Mesenchymal stem cell (in vitro differentiated cells and primary cell): ENCODE data around the gene ARFGAP3.
A peak's percentile ranks its signal among the peaks of the same experiment; 100 is the strongest.

Experiments
- DNase-seq: peaks from one replicate; pipeline ENCODE4 v3.0.0-alpha.2; 2013
- H2AFZ ChIP-seq: one replicate; pipeline ENCODE4 v1.6.1; 2013; ENCODE audit warnings: low read depth, mild to moderate bottlenecking, control low read depth, inconsistent platforms, low read length, moderate library complexity
- H2AK5ac ChIP-seq: 2 replicates; pipeline ENCODE4 v1.6.1; 2013; ENCODE audit warnings: low read length, moderate library complexity, mild to moderate bottlenecking, inconsistent platforms; ENCODE audit not compliant: severe bottlenecking
- H2BK120ac ChIP-seq: one replicate; pipeline ENCODE4 v1.6.1; 2013; ENCODE audit warnings: low read depth, mild to moderate bottlenecking, inconsistent platforms, low read length, moderate library complexity
- H2BK12ac ChIP-seq, 2 experiments: one replicate each; pipeline ENCODE4 v1.6.1; 2013; ENCODE audit warnings: inconsistent platforms in 2 of 2, low read length in 2 of 2, mild to moderate bottlenecking in 2 of 2, moderate library complexity in 2 of 2, control low read depth in 1 of 2
- H2BK15ac ChIP-seq: one replicate; pipeline ENCODE4 v1.6.1; 2013; ENCODE audit warnings: mild to moderate bottlenecking, low read depth, inconsistent platforms; ENCODE audit not compliant: poor library complexity, severe bottlenecking
- H2BK5ac ChIP-seq: 2 replicates; pipeline ENCODE4 v1.6.1; 2013; ENCODE audit warnings: low read depth, mild to moderate bottlenecking, low read length, control low read depth, inconsistent platforms; ENCODE audit not compliant: poor library complexity, severe bottlenecking
- H3K14ac ChIP-seq, 2 experiments: one replicate each; pipeline ENCODE4 v1.6.1; 2013; ENCODE audit warnings: inconsistent platforms in 2 of 2, low read length in 2 of 2, control low read depth in 1 of 2, mild to moderate bottlenecking in 1 of 2, moderate library complexity in 1 of 2
- H3K18ac ChIP-seq, 2 experiments: one replicate each; pipeline ENCODE4 v1.6.1; 2013; ENCODE audit warnings: inconsistent platforms in 2 of 2, low read length in 2 of 2, control low read depth in 1 of 2, low read depth in 1 of 2, mild to moderate bottlenecking in 1 of 2
- H3K23ac ChIP-seq, 2 experiments: one replicate each; pipeline ENCODE4 v1.6.1; 2013; ENCODE audit warnings: inconsistent platforms in 2 of 2, low read length in 2 of 2, mild to moderate bottlenecking in 2 of 2, moderate library complexity in 2 of 2, control low read depth in 1 of 2
- H3K27ac ChIP-seq: 2 replicates; pipeline ENCODE4 v1.5.1; 2013; ENCODE audit warnings: mild to moderate bottlenecking, moderate library complexity, low read length, control low read depth, inconsistent platforms; ENCODE audit not compliant: poor library complexity, severe bottlenecking
- H3K27me3 ChIP-seq, 2 experiments: 2 replicates each; pipeline versions ENCODE4 v1.6.1 to v1.7.0; 2013; ENCODE audit warnings: low read length in 2 of 2, mild to moderate bottlenecking in 2 of 2, moderate library complexity in 2 of 2, control low read depth in 1 of 2, inconsistent platforms in 1 of 2; ENCODE audit not compliant: control insufficient read depth in 1 of 2, insufficient read depth in 1 of 2
- H3K36me3 ChIP-seq, 2 experiments: 2 replicates each; pipeline versions ENCODE4 v1.6.1 to v1.7.0; 2013; ENCODE audit warnings: low read length in 2 of 2, control low read depth in 1 of 2, inconsistent platforms in 1 of 2, low read depth in 1 of 2, mild to moderate bottlenecking in 1 of 2; ENCODE audit not compliant: insufficient read depth in 2 of 2, control insufficient read depth in 1 of 2
- H3K4ac ChIP-seq, 2 experiments: one replicate each; pipeline ENCODE4 v1.6.1; 2013; ENCODE audit warnings: inconsistent platforms in 2 of 2, low read length in 2 of 2, mild to moderate bottlenecking in 2 of 2, moderate library complexity in 2 of 2, control low read depth in 1 of 2, low read depth in 1 of 2
- H3K4me1 ChIP-seq: 2 replicates; pipeline ENCODE4 v1.6.1; 2013; ENCODE audit warnings: low read depth, low read length, control low read depth; ENCODE audit not compliant: control insufficient read depth, insufficient read depth
- H3K4me2 ChIP-seq: 2 replicates; pipeline ENCODE4 v1.6.1; 2013; ENCODE audit warnings: low read length, mild to moderate bottlenecking, inconsistent platforms; ENCODE audit not compliant: poor library complexity, severe bottlenecking
- H3K4me3 ChIP-seq, 2 experiments: 2 replicates each; pipeline versions ENCODE4 v1.5.1 to v1.7.0; 2013; ENCODE audit warnings: low read length in 2 of 2, mild to moderate bottlenecking in 2 of 2, control low read depth in 1 of 2, low read depth in 1 of 2; ENCODE audit not compliant: insufficient read depth in 1 of 2
- H3K79me1 ChIP-seq: replicated peaks from 2 replicates; pipeline ENCODE4 v1.6.1; 2013; ENCODE audit warnings: mild to moderate bottlenecking, control low read depth, low read length, inconsistent platforms; ENCODE audit not compliant: poor library complexity, severe bottlenecking
- H3K9ac ChIP-seq: 2 replicates; pipeline ENCODE4 v1.7.0; 2013; ENCODE audit warnings: mild to moderate bottlenecking, low read length, moderate library complexity
- H3K9me3 ChIP-seq: 2 replicates; pipeline ENCODE4 v1.7.0; 2013; ENCODE audit warnings: mild to moderate bottlenecking, low read length; ENCODE audit not compliant: control insufficient read depth
- H4K8ac ChIP-seq: one replicate; pipeline ENCODE4 v1.6.1; 2013; ENCODE audit warnings: inconsistent platforms, mild to moderate bottlenecking, low read length, moderate library complexity
- H4K91ac ChIP-seq: one replicate; pipeline ENCODE4 v1.6.1; 2013; ENCODE audit warnings: mild to moderate bottlenecking, low read length, inconsistent platforms
- WGBS: methylation state at CpG from one replicate; pipeline ENCODE4 v1.1.7; 2013; ENCODE audit warnings: mixed read lengths; 5-methylcytosine and 5-hydroxymethylcytosine counted together

ARFGAP3 gene

GRCh38 chr22:42844756-42845155 lies 12.3 kb downstream of the ARFGAP3 start:
- H3K79me1 ChIP-seq: peaks cover 8% of the 10 kb centered on the region
- peaks cover 30% of the 10 kb centered on the region for H3K4me1 ChIP-seq
- no peak overlapping the region for H2AK5ac ChIP-seq

GRCh38 chr22:42842658-42843370 lies 14.3 kb downstream of the ARFGAP3 start:
- Histone ChIP-seq H3K27ac (peak overlapping the region; percentile 97), H3K23ac (no peak overlapping the region), H3K79me1 (peaks cover 11% of the 10 kb centered on the region), H3K9ac (no peak overlapping the region), H2BK5ac (peak overlapping the region; percentile 20), H3K4me2 (no peak overlapping the region), H2BK15ac (no peak overlapping the region), H2BK12ac (no peak overlapping the region), H3K18ac (no peak overlapping the region), H4K8ac (no peak overlapping the region), H3K4ac (no peak overlapping the region), H3K36me3 (peaks cover 22 to 72% of the 10 kb centered on the region in 2 experiments), H3K4me3 (no peak overlapping the region), H2AK5ac (peak overlapping the region; percentile 85), H2AFZ (no peak overlapping the region), H3K14ac (no peak overlapping the region), H2BK120ac (no peak overlapping the region), H4K91ac (no peak overlapping the region), H3K4me1 (peaks cover 26% of the 10 kb centered on the region), H3K27me3 (no peaks in the 10 kb centered on the region), H3K9me3 (no peaks in the 10 kb centered on the region)
- 95% methylated on average over 14 of the region's 14 CpGs for WGBS
- no peak for DNase-seq

More at GRCh38 chr22:42844756-42845155, 12.3 kb downstream of the ARFGAP3 start:
- Histone ChIP-seq H3K4me3 (no peak overlapping the region), H3K36me3 (peaks cover 22 to 65% of the 10 kb centered on the region in 2 experiments), H3K27me3 (no peaks in the 10 kb centered on the region), H4K91ac (no peak overlapping the region), H3K4ac (no peak overlapping the region), H3K9ac (no peak overlapping the region), H4K8ac (no peak overlapping the region), H3K4me2 (no peak overlapping the region), H2AFZ (no peak overlapping the region), H2BK12ac (no peak overlapping the region), H2BK15ac (no peak overlapping the region), H3K18ac (no peak overlapping the region), H3K27ac (peak overlapping the region; percentile 35), H2BK120ac (no peak overlapping the region), H3K14ac (no peak overlapping the region), H3K9me3 (no peaks in the 10 kb centered on the region), H3K23ac (no peak overlapping the region), H2BK5ac (no peak overlapping the region)
- DNase-seq: peak; percentile 63
- WGBS: 77% methylated on average over 3 of the region's 4 CpGs

GRCh38 chr22:42841444-42841843 lies 15.6 kb downstream of the ARFGAP3 start:
- Histone ChIP-seq H4K8ac (no peak overlapping the region), H3K18ac (no peak overlapping the region), H3K27ac (peak overlapping the region; percentile 97), H2BK12ac (no peak overlapping the region), H3K4me1 (peaks cover 28% of the 10 kb centered on the region), H2BK120ac (no peak overlapping the region), H3K9ac (peak overlapping the region; percentile 12), H2AK5ac (no peak overlapping the region), H4K91ac (no peak overlapping the region), H2BK5ac (no peak overlapping the region), H3K4me3 (no peak overlapping the region), H3K9me3 (no peaks in the 10 kb centered on the region), H3K27me3 (no peaks in the 10 kb centered on the region), H3K23ac (no peak overlapping the region), H3K4ac (no peak overlapping the region), H2AFZ (no peak overlapping the region), H3K14ac (no peak overlapping the region), H3K79me1 (peaks cover 18% of the 10 kb centered on the region), H3K4me2 (no peak overlapping the region), H2BK15ac (no peak overlapping the region), H3K36me3 (peaks cover 32 to 76% of the 10 kb centered on the region in 2 experiments)
- DNase-seq: no peak
- WGBS: 100% methylated on average over 1 of the region's 3 CpGs

GRCh38 chr22:42837556-42837955 lies 19.5 kb downstream of the ARFGAP3 start:
- H3K9ac ChIP-seq: no peak overlapping the region
- no peaks in the 10 kb centered on the region for H3K27me3 ChIP-seq
- H3K79me1 ChIP-seq: peaks cover 24% of the 10 kb centered on the region
- no peak overlapping the region for H2BK120ac ChIP-seq
- H3K27ac ChIP-seq: no peak overlapping the region
- WGBS: 100% methylated on average over 2 of the region's 4 CpGs
- H3K23ac ChIP-seq: no peak overlapping the region
- H2BK15ac ChIP-seq: no peak overlapping the region
- no peaks in the 10 kb centered on the region for H3K9me3 ChIP-seq
- H3K4me3 ChIP-seq: no peak overlapping the region
- no peak overlapping the region for H2AK5ac ChIP-seq
- H3K4me1 ChIP-seq: peaks cover 18% of the 10 kb centered on the region
- no peak overlapping the region for H3K4ac ChIP-seq
- DNase-seq: no peak
- no peak overlapping the region for H3K4me2 ChIP-seq
- no peak overlapping the region for H2BK12ac ChIP-seq
- no peak overlapping the region for H3K14ac ChIP-seq
- H3K18ac ChIP-seq: no peak overlapping the region
- H4K91ac ChIP-seq: no peak overlapping the region
- no peak overlapping the region for H2BK5ac ChIP-seq
- H2AFZ ChIP-seq: no peak overlapping the region
- H4K8ac ChIP-seq: no peak overlapping the region
- H3K36me3 ChIP-seq: peaks cover 37 to 77% of the 10 kb centered on the region in 2 experiments
